Measurements from ENCODE around the gene HSD17B14. TPM values are rescaled to one million over a fixed set of nuclear protein-coding genes. Genes with fewer than 3 reads are reported as not detected.
"Not testable (repeated sequence)": the region's sequence is repeated elsewhere in the genome, so short reads cannot be mapped to it uniquely, and the experiment has no call there.

HSD17B14 gene
- total RNA-seq, 1 experiment from 2014 or later, result not detected

GRCh38 chr19:48799358-48800300, 36.7 kb downstream of the HSD17B14 start:
- no peak for DNase-seq (ENCODE audit: low spot score)

- no peak for DNase-seq (ENCODE audit: low spot score)
Observed at GRCh38 chr19:48798937-48799336, 37.4 kb downstream of the HSD17B14 start.

- no peak for DNase-seq (ENCODE audit: low spot score)
Observed at GRCh38 chr19:48797103-48797502, 39.2 kb downstream of the HSD17B14 start.

- DNase-seq (ENCODE audit: low spot score), result no peak
Observed at GRCh38 chr19:48796298-48797083, 39.8 kb downstream of the HSD17B14 start.

- no peak for DNase-seq (ENCODE audit: low spot score)
Observed at GRCh38 chr19:48795685-48796070, 40.6 kb downstream of the HSD17B14 start.

- DNase-seq (ENCODE audit: low spot score), result peak; percentile 99
Observed at GRCh38 chr19:48795055-48795684, 41.1 kb downstream of the HSD17B14 start.

GRCh38 chr19:48794291-48794690, 42.0 kb downstream of the HSD17B14 start:
- no peak for DNase-seq (ENCODE audit: low spot score)

GRCh38 chr19:48793271-48793670, 43.0 kb downstream of the HSD17B14 start:
- no peak for DNase-seq (ENCODE audit: low spot score)

GRCh38 chr19:48787331-48787730, 49.0 kb downstream of the HSD17B14 start:
- DNase-seq (ENCODE audit: low spot score), result not testable (repeated sequence)

- not testable (repeated sequence) for DNase-seq (ENCODE audit: low spot score)
Observed at GRCh38 chr19:48786422-48786821, 49.9 kb downstream of the HSD17B14 start.

GRCh38 chr19:48784527-48784926, 51.8 kb downstream of the HSD17B14 start:
- DNase-seq (ENCODE audit: low spot score), result no peak

- DNase-seq (ENCODE audit: low spot score), result peak; percentile 40
Observed at GRCh38 chr19:48780631-48781391, 55.5 kb downstream of the HSD17B14 start.

GRCh38 chr19:48779636-48780035, 56.7 kb downstream of the HSD17B14 start:
- no peak for DNase-seq (ENCODE audit: low spot score)

GRCh38 chr19:48777720-48778119, 58.6 kb downstream of the HSD17B14 start:
- no peak for DNase-seq (ENCODE audit: low spot score)

GRCh38 chr19:48777139-48777538, 59.2 kb downstream of the HSD17B14 start:
- no peak for DNase-seq (ENCODE audit: low spot score)

- DNase-seq (ENCODE audit: low spot score), result no peak
Observed at GRCh38 chr19:48772503-48772953, 63.8 kb downstream of the HSD17B14 start.

GRCh38 chr19:48770734-48771472, 65.4 kb downstream of the HSD17B14 start:
- DNase-seq (ENCODE audit: low spot score), result no peak

- no peak for DNase-seq (ENCODE audit: low spot score)
Observed at GRCh38 chr19:48770266-48770665, 66.0 kb downstream of the HSD17B14 start.

- DNase-seq (ENCODE audit: low spot score), result no peak
Observed at GRCh38 chr19:48768994-48769713, 67.1 kb downstream of the HSD17B14 start.

Measured in HT-29 (cell line).